ENCODE results near the gene RNU7-1.
A peak's percentile ranks its signal among the peaks of the same experiment; 100 is the strongest.

The RNU7-1 gene

GRCh38 chr12:6958609-6959057 lies 15.0 kb downstream of the RNU7-1 start:
- H3K27me3 ChIP-seq (ENCODE audit: control insufficient read depth in 1 of 2, insufficient read depth in 2 of 2, low read length in 2 of 2) = no peaks in the 10 kb centered on the region
- H3K9ac ChIP-seq (ENCODE audit: low read length) = no peak overlapping the region
- H3K9me3 ChIP-seq (ENCODE audit: low read length) = no peaks in the 10 kb centered on the region
- peaks cover 29% of the 10 kb centered on the region for H3K4me1 ChIP-seq (ENCODE audit: insufficient read depth, low read length)
- no peak overlapping the region for H3K27ac ChIP-seq (ENCODE audit: low read depth, low read length)
- no peaks in the 10 kb centered on the region for H3K36me3 ChIP-seq (ENCODE audit: insufficient read depth, low read length)
- H3K4me3 ChIP-seq (ENCODE audit: low read depth in 1 of 2, low read length in 2 of 2) = no peak overlapping the region

DNA sequence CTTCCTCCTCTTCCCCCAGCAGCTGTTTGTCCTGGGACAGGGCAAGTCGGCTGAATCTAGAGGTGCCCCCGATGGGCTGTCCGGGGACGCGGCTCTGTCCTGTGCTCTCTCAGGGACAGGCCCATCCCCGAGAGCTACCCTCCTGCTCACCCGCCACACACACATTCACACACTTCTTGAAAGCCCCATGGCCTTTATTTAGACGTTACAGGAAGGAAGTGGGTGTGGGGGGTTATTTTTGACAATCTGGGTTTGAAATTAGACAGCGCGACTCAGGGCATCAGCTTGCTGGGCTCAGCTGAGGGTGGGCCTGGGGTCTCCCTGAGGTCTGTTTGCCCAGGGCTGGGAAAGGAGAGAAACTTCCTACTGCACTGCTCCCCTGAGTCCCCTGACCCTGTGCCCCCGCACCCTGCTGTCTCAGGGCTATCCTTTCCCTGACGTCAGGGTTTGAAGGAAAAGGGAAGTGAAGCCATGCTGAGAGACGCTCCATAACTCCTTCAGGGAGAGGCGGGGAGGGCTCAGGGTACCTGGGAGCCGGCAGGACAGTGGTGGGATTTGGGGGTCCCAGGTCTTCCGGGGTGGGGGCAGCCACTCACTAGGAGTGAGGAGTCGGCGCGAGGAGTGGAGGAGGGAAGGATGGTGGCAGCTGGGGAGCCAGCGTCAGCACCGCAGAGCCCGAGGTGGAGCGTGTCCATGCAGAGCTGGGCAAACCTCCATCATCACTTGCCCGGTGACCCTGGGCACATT lies 15.6 kb downstream of the RNU7-1 start:
- H3K9me3 ChIP-seq (ENCODE audit: low read length) = no peaks in the 10 kb centered on the region
- no peaks in the 10 kb centered on the region for H3K36me3 ChIP-seq (ENCODE audit: insufficient read depth, low read length)
- H3K9ac ChIP-seq (ENCODE audit: low read length) = no peak overlapping the region
- peaks cover 26% of the 10 kb centered on the region for H3K4me1 ChIP-seq (ENCODE audit: insufficient read depth, low read length)
- no peak overlapping the region for H3K4me3 ChIP-seq (ENCODE audit: low read depth in 1 of 2, low read length in 2 of 2)
- H3K27me3 ChIP-seq (ENCODE audit: control insufficient read depth in 1 of 2, insufficient read depth in 2 of 2, low read length in 2 of 2) = no peaks in the 10 kb centered on the region
- no peak overlapping the region for H3K27ac ChIP-seq (ENCODE audit: low read depth, low read length)

- Histone ChIP-seq H3K27ac (ENCODE audit: low read depth, low read length) (no peak overlapping the region), H3K4me1 (ENCODE audit: insufficient read depth, low read length) (peaks cover 30% of the 10 kb centered on the region), H3K27me3 (ENCODE audit: control insufficient read depth in 1 of 2, insufficient read depth in 2 of 2, low read length in 2 of 2) (no peaks in the 10 kb centered on the region), H3K4me3 (ENCODE audit: low read depth in 1 of 2, low read length in 2 of 2) (no peak overlapping the region), H3K9ac (ENCODE audit: low read length) (no peak overlapping the region), H3K36me3 (ENCODE audit: insufficient read depth, low read length) (no peaks in the 10 kb centered on the region), H3K9me3 (ENCODE audit: low read length) (no peaks in the 10 kb centered on the region)
Measured at GRCh38 chr12:6959805-6960592, 16.4 kb downstream of the RNU7-1 start.

DNA sequence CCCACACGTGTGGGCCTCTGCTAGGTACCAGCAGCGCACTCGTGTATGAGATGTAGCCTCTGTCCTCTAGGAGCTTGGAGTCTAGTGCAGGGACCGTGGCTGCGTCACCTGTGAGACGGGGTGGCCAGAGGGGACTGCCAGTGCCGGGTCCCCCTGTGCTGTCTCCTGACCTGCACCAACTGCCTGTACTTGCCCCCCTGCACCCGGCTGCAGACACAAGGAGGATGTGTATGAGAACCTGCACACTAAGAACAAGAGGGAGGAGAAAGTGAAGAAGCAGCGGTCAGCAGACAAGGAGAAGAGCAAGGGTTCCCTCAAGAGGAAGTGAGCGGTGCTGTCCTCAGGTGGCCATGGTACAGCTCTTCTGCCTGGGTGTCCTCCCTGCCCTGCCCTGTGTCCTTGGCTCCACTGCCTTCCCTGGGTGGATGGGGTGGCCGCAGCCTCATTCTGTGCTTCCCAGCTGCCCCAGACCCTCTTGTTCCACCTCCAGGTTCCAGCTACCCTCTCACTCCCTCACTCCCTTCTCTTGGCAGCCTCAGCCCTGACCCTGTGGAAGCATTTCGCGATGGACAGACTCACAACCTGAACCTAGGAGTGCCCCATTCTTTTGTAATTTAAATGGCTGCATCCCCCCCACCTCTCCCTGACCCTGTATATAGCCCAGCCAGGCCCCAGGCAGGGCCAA lies 17.1 kb downstream of the RNU7-1 start:
- H3K4me1 ChIP-seq (ENCODE audit: insufficient read depth, low read length) = peaks cover 31% of the 10 kb centered on the region

DNA sequence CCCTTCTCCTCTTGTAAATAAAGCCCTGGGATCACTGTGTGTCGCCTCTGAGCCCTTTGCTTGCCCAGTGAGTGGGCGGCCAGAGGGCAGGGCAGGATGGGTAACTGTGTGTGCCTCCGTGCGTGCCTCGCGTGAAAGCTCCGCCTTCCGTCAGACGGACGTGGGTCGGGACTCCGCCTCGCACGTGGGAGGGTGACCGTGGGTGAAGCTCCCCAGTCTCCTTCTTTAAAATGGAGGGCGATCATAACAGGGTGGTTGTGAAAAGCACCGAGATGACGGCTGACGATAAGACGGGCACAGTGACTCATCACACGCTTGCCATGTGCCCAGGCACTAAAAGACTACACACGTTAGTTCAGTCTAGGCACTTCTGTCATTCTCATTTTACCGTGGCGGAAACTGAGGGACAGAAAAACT lies 17.7 kb downstream of the RNU7-1 start:
- H3K4me3 ChIP-seq (ENCODE audit: low read depth in 1 of 2, low read length in 2 of 2) = peak overlapping the region in 1 of 2 donors; percentile 25
- H3K4me1 ChIP-seq (ENCODE audit: insufficient read depth, low read length) = peaks cover 31% of the 10 kb centered on the region
- no peaks in the 10 kb centered on the region for H3K27me3 ChIP-seq (ENCODE audit: control insufficient read depth in 1 of 2, insufficient read depth in 2 of 2, low read length in 2 of 2)
- H3K9me3 ChIP-seq (ENCODE audit: low read length) = no peaks in the 10 kb centered on the region
- H3K27ac ChIP-seq (ENCODE audit: low read depth, low read length) = peak overlapping the region; percentile 51
- H3K36me3 ChIP-seq (ENCODE audit: insufficient read depth, low read length) = peaks cover 12% of the 10 kb centered on the region
- peak overlapping the region; percentile 0 for H3K9ac ChIP-seq (ENCODE audit: low read length)

More for the DNA sequence above, 17.1 kb downstream of the RNU7-1 start:
- Histone ChIP-seq H3K9me3 (ENCODE audit: low read length) (no peaks in the 10 kb centered on the region), H3K4me3 (ENCODE audit: low read depth in 1 of 2, low read length in 2 of 2) (peak overlapping the region in 1 of 2 donors; percentile 25), H3K27me3 (ENCODE audit: control insufficient read depth in 1 of 2, insufficient read depth in 2 of 2, low read length in 2 of 2) (no peaks in the 10 kb centered on the region), H3K36me3 (ENCODE audit: insufficient read depth, low read length) (peaks cover 6% of the 10 kb centered on the region), H3K9ac (ENCODE audit: low read length) (peak overlapping the region; percentile 0), H3K27ac (ENCODE audit: low read depth, low read length) (no peak overlapping the region)

GRCh38 chr12:6961695-6962284 lies 18.2 kb downstream of the RNU7-1 start:
- Histone ChIP-seq H3K36me3 (ENCODE audit: insufficient read depth, low read length) (peaks cover 17% of the 10 kb centered on the region), H3K9me3 (ENCODE audit: low read length) (no peaks in the 10 kb centered on the region), H3K9ac (ENCODE audit: low read length) (peak overlapping the region; percentile 0), H3K4me3 (ENCODE audit: low read depth in 1 of 2, low read length in 2 of 2) (peak overlapping the region in 1 of 2 donors; percentile 25), H3K4me1 (ENCODE audit: insufficient read depth, low read length) (peaks cover 31% of the 10 kb centered on the region), H3K27me3 (ENCODE audit: control insufficient read depth in 1 of 2, insufficient read depth in 2 of 2, low read length in 2 of 2) (no peaks in the 10 kb centered on the region), H3K27ac (ENCODE audit: low read depth, low read length) (peak overlapping the region; percentile 51)

DNA sequence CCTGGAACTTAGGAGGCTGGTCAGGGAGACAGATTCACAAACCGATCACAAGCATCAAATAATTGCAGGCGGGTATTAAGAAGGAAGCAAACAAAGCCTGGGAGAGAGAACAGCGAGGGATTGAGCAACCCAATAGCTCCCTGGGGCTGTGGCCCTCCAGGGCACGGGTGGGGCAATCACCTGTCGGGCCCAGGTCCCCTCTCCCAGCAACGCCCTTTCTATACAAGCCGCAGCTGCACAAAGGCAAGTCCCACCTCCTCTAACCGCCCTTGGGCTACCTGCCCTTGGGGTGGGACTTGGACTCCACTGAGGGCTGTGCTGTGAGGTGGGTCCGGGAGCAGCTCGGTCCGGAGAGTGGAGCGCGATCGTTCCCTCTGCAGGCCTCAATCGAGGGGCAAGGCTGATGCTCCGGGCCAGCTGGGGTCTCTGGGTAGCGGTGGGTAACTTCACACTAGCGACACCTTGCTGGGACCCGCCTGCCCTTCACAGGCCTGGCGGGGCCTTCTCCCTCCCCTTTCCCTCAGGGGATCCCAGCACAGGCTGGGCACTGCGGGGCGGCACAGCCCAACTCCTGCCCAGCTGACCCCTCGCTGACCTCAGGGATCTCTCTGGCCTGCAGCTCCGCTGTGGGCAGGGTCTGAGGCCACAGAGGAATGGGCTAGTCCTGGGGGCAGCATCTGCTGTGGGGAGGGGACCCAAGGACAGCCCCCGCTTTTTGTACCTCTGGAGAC lies 18.8 kb downstream of the RNU7-1 start:
- no peaks in the 10 kb centered on the region for H3K27me3 ChIP-seq (ENCODE audit: control insufficient read depth in 1 of 2, insufficient read depth in 2 of 2, low read length in 2 of 2)
- no peaks in the 10 kb centered on the region for H3K9me3 ChIP-seq (ENCODE audit: low read length)
- H3K9ac ChIP-seq (ENCODE audit: low read length) = no peak overlapping the region
- peak overlapping the region; percentile 51 for H3K27ac ChIP-seq (ENCODE audit: low read depth, low read length)
- H3K4me1 ChIP-seq (ENCODE audit: insufficient read depth, low read length) = peaks cover 31% of the 10 kb centered on the region
- H3K4me3 ChIP-seq (ENCODE audit: low read depth in 1 of 2, low read length in 2 of 2) = no peak overlapping the region
- peaks cover 23% of the 10 kb centered on the region for H3K36me3 ChIP-seq (ENCODE audit: insufficient read depth, low read length)

GRCh38 chr12:6963016-6963731 lies 19.6 kb downstream of the RNU7-1 start:
- peak overlapping the region; percentile 2 for H3K27ac ChIP-seq (ENCODE audit: low read depth, low read length)
- H3K27me3 ChIP-seq (ENCODE audit: control insufficient read depth in 1 of 2, insufficient read depth in 2 of 2, low read length in 2 of 2) = no peaks in the 10 kb centered on the region
- peaks cover 33% of the 10 kb centered on the region for H3K4me1 ChIP-seq (ENCODE audit: insufficient read depth, low read length)
- H3K9ac ChIP-seq (ENCODE audit: low read length) = no peak overlapping the region
- no peak overlapping the region for H3K4me3 ChIP-seq (ENCODE audit: low read depth in 1 of 2, low read length in 2 of 2)
- H3K36me3 ChIP-seq (ENCODE audit: insufficient read depth, low read length) = peaks cover 30% of the 10 kb centered on the region
- no peaks in the 10 kb centered on the region for H3K9me3 ChIP-seq (ENCODE audit: low read length)

DNA sequence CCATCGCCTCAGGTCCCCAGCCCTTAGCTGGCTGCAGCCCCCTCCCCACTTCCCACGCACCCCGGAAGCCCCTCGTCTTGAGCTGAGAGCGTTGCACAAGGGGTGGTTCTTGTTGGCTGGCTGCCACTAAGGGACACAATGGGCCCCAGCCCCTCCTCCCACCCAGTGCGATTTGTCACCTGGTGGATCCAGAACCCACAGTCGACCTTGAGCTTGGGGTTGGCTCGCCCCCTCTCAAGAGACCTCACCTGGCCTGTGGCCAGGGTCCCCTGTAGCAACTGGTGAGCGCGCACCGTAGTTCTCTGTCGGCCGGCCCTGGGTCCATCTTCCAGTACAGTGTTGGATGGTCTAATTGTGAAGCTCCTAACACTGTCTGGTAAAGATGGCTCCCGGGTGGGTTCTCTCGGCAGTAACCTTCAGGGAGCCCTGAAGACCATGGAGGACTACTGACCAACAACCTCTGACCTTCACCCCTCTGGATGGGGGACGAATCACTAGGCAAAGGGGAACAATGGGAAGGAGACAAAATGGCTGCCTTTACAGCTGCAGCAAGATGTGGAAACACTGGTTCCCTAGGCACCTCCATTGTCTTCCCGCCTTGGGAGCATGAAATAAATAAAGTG lies 20.3 kb downstream of the RNU7-1 start:
- Histone ChIP-seq H3K4me1 (ENCODE audit: insufficient read depth, low read length) (peaks cover 40% of the 10 kb centered on the region), H3K9ac (ENCODE audit: low read length) (peak overlapping the region; percentile 24), H3K27ac (ENCODE audit: low read depth, low read length) (peak overlapping the region; percentile 70), H3K36me3 (ENCODE audit: insufficient read depth, low read length) (peaks cover 38% of the 10 kb centered on the region), H3K9me3 (ENCODE audit: low read length) (no peaks in the 10 kb centered on the region), H3K27me3 (ENCODE audit: control insufficient read depth in 1 of 2, insufficient read depth in 2 of 2, low read length in 2 of 2) (no peaks in the 10 kb centered on the region), H3K4me3 (ENCODE audit: low read depth in 1 of 2, low read length in 2 of 2) (no peak overlapping the region)

- H3K36me3 ChIP-seq (ENCODE audit: insufficient read depth, low read length) = peaks cover 41% of the 10 kb centered on the region
- H3K27me3 ChIP-seq (ENCODE audit: control insufficient read depth in 1 of 2, insufficient read depth in 2 of 2, low read length in 2 of 2) = no peaks in the 10 kb centered on the region
- H3K4me3 ChIP-seq (ENCODE audit: low read depth in 1 of 2, low read length in 2 of 2) = no peak overlapping the region
- H3K9me3 ChIP-seq (ENCODE audit: low read length) = no peaks in the 10 kb centered on the region
- H3K27ac ChIP-seq (ENCODE audit: low read depth, low read length) = peak overlapping the region; percentile 70
- peaks cover 47% of the 10 kb centered on the region for H3K4me1 ChIP-seq (ENCODE audit: insufficient read depth, low read length)
- H3K9ac ChIP-seq (ENCODE audit: low read length) = peak overlapping the region; percentile 24
Measured at GRCh38 chr12:6964605-6965025, 21.0 kb downstream of the RNU7-1 start.
